Activated T-cell treated with anti-CD3 and anti-CD28 coated beads, Interleukin-2, amount 50 U/mL, for 72 hours (primary cell): ENCODE measurements around the gene SNAP23. TPM values are rescaled to one million over a fixed set of nuclear protein-coding genes. Genes with fewer than 3 reads are reported as not detected.

Experiments used
- ATAC-seq, 2 donors: fragments of 150-1000 bp; cut with Tn5 transposase; replicated peaks in 1 of 2; 2 replicates each; pipeline ENCODE4 v1.10.0; 2021; ENCODE audit warnings: moderate library complexity in 2 of 2, mild to moderate bottlenecking in 1 of 2
- DNase-seq, 2 donors: peaks; one replicate each; pipeline ENCODE4 v3.0.0; 2021 to 2022; ENCODE audit warnings: mixed read lengths in 1 of 2
- H3K27ac Mint-ChIP-seq: one replicate; pipeline ENCODE4 v1.8.0; 2022; ENCODE audit warnings: mild to moderate bottlenecking, moderate library complexity, mixed read lengths
- H3K27me3 Mint-ChIP-seq: one replicate; pipeline ENCODE4 v1.8.0; 2022; ENCODE audit warnings: low read depth, mixed read lengths
- H3K36me3 Mint-ChIP-seq, 2 donors: one replicate each; pipeline ENCODE4 v1.8.0; 2022; ENCODE audit warnings: mixed read lengths in 2 of 2, mild to moderate bottlenecking in 1 of 2; ENCODE audit not compliant: insufficient read depth in 2 of 2
- H3K4me1 Mint-ChIP-seq: one replicate; pipeline ENCODE4 v1.8.0; 2022; ENCODE audit warnings: low read depth, mixed read lengths
- H3K4me3 Mint-ChIP-seq, 2 donors: one replicate each; pipeline ENCODE4 v1.8.0; 2022; ENCODE audit warnings: mild to moderate bottlenecking in 2 of 2, mixed read lengths in 2 of 2, moderate library complexity in 2 of 2
- H3K9me3 Mint-ChIP-seq, 2 donors: one replicate each; pipeline ENCODE4 v1.8.0; 2022; ENCODE audit warnings: mixed read lengths in 2 of 2
- total RNA-seq, 2 donors: library from RNA; stranded (reverse); gene quantifications; one replicate each; pipeline ENCODE4 v1.2.3, GENCODE V29; 2022

The SNAP23 gene
- 10 to 100 TPM; 72.0 to 79.7 TPM for total RNA-seq

- no peaks in the 10 kb centered on the region for H3K27me3 Mint-ChIP-seq
- peaks cover 0 to 5% of the 10 kb centered on the region in 2 donors for H3K36me3 Mint-ChIP-seq
- H3K4me3 Mint-ChIP-seq = peak within 1 kb of the TSS; percentile 86 to 95
- H3K9me3 Mint-ChIP-seq = no peaks in the 10 kb centered on the region
- ATAC-seq = peak; percentile 96 to 97
- peaks cover 62% of the 10 kb centered on the region for H3K4me1 Mint-ChIP-seq
- DNase-seq = peak; percentile 90
- peak within 1 kb of the TSS; percentile 86 for H3K27ac Mint-ChIP-seq
Measured at GRCh38 chr15:42495361-42496212, at the start of gene SNAP23. Gene SNAP23, plus strand, starts transcription at chr15:42495634. Its CDS starts 16,213 bp downstream, at chr15:42511847.

DNA sequence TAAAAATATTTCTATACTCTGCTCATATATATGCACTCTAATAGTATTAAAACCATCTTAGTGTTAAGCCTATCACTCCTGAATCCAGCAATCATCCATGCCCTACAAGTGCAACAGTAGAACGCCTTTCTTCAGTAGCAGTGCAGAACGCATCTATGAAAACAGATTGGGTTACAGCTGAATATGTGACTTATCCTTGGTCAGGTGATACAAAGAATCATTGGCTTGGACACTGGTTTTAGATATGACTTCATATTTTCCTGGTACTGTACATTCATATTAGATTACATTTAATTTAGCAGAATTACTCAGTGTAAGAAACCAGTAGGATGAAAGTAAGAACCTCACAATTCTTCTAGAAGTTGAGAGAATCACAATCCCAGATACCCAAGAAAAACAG, 47.8 kb upstream of the SNAP23 start:
- ATAC-seq = no peak
- DNase-seq = no peak
- Mint-ChIP-seq H3K4me3 (no peak overlapping the region), H3K36me3 (peaks cover 8 to 16% of the 10 kb centered on the region in 2 donors), H3K27ac (no peak overlapping the region), H3K4me1 (peaks cover 6% of the 10 kb centered on the region), H3K9me3 (no peaks in the 10 kb centered on the region), H3K27me3 (no peaks in the 10 kb centered on the region)

GRCh38 chr15:42448281-42448680, 47.2 kb upstream of the SNAP23 start:
- ATAC-seq = no peak
- H3K36me3 Mint-ChIP-seq = peaks cover 8 to 16% of the 10 kb centered on the region in 2 donors

DNA sequence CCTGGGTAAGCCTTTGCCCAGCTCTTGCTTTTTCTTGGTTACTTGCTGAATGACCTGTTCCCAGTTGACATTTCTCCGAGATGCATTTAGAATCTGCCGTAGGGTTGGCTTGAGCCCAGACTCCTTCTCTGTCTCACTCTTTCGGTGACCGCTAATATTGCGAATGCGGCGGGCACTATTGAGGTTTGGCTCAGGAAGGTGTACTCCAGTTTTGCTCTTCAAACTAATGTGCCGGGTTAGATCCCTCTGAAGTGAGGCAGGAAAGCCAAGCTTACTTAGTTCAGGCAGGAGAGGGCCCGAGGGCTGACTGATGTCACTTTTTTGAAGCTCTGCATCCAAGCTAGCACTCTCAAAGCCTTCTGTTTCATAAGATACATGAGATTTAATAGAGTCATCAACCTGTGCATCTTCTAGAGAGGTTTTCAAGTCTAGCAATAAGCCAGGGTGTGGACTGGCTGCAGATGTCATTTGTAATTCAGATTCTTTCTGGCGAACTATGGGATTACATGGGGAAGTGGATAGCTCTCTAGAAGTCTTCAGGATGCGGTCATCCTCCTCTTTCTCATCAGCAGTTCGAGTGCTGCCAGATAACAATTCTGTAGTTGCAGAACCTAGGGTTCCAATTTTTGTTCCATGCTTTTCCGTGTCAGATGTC, 45.5 kb upstream of the SNAP23 start:
- peaks cover 8 to 17% of the 10 kb centered on the region in 2 donors for H3K36me3 Mint-ChIP-seq
- no peak overlapping the region for H3K27ac Mint-ChIP-seq
- DNase-seq = no peak
- no peaks in the 10 kb centered on the region for H3K9me3 Mint-ChIP-seq
- H3K27me3 Mint-ChIP-seq = no peaks in the 10 kb centered on the region
- H3K4me1 Mint-ChIP-seq = peaks cover 6% of the 10 kb centered on the region
- no peak for ATAC-seq
- no peak overlapping the region for H3K4me3 Mint-ChIP-seq

More at GRCh38 chr15:42448281-42448680, 47.2 kb upstream of the SNAP23 start:
- H3K27me3 Mint-ChIP-seq = no peaks in the 10 kb centered on the region
- H3K9me3 Mint-ChIP-seq = no peaks in the 10 kb centered on the region
- no peak overlapping the region for H3K27ac Mint-ChIP-seq
- no peak for DNase-seq
- H3K4me1 Mint-ChIP-seq = peaks cover 6% of the 10 kb centered on the region
- H3K4me3 Mint-ChIP-seq = no peak overlapping the region

DNA sequence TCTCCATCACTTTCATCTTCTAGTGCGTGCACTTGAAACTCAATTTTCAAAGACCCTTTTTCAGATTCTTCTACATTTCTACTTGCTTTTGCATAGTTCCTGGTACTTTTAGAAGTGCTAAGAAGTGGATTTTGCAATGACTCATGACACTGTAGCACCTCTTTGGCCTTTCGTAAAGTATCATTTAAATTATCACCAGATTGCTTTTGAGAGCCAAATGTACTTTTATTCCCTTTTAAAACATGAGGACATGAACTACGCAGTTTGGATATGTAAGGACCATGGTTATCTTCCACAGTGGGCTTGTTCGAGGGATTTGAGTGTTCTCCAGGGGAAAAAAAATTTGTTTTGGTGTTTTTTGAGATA, 45.0 kb upstream of the SNAP23 start:
- DNase-seq = no peak
- ATAC-seq = no peak
- no peaks in the 10 kb centered on the region for H3K9me3 Mint-ChIP-seq
- H3K27ac Mint-ChIP-seq = peak overlapping the region; percentile 24
- no peak overlapping the region for H3K4me3 Mint-ChIP-seq
- no peaks in the 10 kb centered on the region for H3K27me3 Mint-ChIP-seq
- H3K4me1 Mint-ChIP-seq = peaks cover 6% of the 10 kb centered on the region
- peaks cover 8 to 14% of the 10 kb centered on the region in 2 donors for H3K36me3 Mint-ChIP-seq

- no peak overlapping the region for H3K27ac Mint-ChIP-seq
- no peak overlapping the region for H3K4me3 Mint-ChIP-seq
- H3K36me3 Mint-ChIP-seq = peaks cover 8 to 17% of the 10 kb centered on the region in 2 donors
- no peaks in the 10 kb centered on the region for H3K9me3 Mint-ChIP-seq
- no peak for ATAC-seq
- no peak for DNase-seq
- H3K4me1 Mint-ChIP-seq = peaks cover 13% of the 10 kb centered on the region
- no peaks in the 10 kb centered on the region for H3K27me3 Mint-ChIP-seq
Measured at GRCh38 chr15:42453826-42454225, 41.6 kb upstream of the SNAP23 start.

DNA sequence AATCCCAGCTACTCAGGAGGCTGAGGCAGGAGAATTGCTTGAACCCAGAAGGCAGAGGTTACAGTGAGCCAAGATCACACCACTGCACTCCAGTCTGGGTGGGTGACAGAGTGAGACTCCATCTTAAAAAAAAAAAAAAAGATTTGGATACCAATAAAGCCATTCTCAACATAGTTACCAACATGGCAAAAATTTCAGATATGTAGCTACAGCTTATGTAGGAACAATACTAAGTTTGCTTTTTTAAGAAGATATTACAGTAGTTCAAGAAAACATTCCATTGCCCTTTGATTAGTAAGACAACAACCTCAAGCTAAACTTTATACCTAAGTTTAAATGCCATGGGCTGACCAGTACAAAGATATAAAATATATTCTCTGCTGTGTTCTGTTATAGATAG, 38.9 kb upstream of the SNAP23 start:
- Mint-ChIP-seq H3K9me3 (no peaks in the 10 kb centered on the region), H3K4me1 (peaks cover 17% of the 10 kb centered on the region), H3K4me3 (no peak overlapping the region), H3K27ac (no peak overlapping the region), H3K27me3 (no peaks in the 10 kb centered on the region), H3K36me3 (peaks cover 3 to 7% of the 10 kb centered on the region in 2 donors)
- ATAC-seq (no peak), DNase-seq (no peak)

- no peaks in the 10 kb centered on the region for H3K27me3 Mint-ChIP-seq
Measured at GRCh38 chr15:42456971-42457370, 38.5 kb upstream of the SNAP23 start.

DNA sequence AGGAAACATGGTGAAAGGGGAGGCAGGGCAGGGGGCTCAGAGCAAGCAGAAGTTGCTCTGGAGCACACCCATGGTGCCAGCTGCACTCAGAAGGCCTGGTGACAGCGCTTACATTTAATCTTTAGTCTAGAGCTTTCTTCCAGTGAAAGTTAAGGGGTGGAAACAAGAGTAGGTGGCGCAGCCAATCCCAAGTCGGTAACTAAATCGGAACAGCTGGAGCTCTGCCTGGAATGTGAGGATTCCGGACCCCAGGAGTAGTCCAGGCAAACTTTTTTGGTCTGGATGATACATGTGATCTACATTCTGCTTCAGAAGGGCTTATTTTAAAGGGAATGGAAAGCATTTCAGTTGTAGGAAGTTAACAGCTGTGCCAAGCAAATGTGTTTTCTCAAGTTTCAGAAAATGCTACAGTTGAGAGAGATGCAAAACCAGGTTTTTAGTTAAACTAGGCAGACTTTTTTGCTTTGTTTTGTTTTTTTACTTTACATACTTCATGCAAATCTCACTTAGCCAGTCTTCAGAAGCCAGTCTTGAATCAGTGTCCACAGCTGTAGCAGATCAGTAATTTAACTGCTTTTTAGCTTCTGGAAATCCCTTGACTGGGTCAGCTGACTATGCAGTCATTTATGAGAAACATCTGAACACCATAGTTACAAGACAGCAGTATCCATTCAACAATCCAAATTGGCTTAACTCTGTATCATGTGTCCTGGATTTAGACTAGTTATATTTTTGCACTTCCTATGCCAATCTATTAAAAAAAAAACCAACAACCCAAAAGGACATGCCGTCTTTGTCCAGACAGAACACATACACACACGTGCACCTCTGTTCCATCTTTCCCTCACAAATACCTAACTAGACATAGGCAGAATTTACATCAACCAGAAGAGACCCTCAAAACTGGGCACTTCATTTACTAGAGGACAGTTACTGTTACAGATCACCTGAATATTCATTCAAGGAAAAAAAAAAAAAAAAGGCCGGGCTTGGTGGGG, 37.7 kb upstream of the SNAP23 start:
- DNase-seq (no peak), ATAC-seq (no peak)
- Mint-ChIP-seq H3K4me1 (peaks cover 17% of the 10 kb centered on the region), H3K27me3 (no peaks in the 10 kb centered on the region), H3K4me3 (no peak overlapping the region), H3K27ac (peak overlapping the region; percentile 61), H3K9me3 (no peaks in the 10 kb centered on the region), H3K36me3 (peaks cover 0 to 4% of the 10 kb centered on the region in 2 donors)

More at GRCh38 chr15:42456971-42457370, 38.5 kb upstream of the SNAP23 start:
- H3K9me3 Mint-ChIP-seq = no peaks in the 10 kb centered on the region
- H3K4me1 Mint-ChIP-seq = peaks cover 17% of the 10 kb centered on the region
- no peak for ATAC-seq
- no peak for DNase-seq
- peak overlapping the region; percentile 6 for H3K27ac Mint-ChIP-seq
- peaks cover 0 to 4% of the 10 kb centered on the region in 2 donors for H3K36me3 Mint-ChIP-seq
- H3K4me3 Mint-ChIP-seq = no peak overlapping the region

DNA sequence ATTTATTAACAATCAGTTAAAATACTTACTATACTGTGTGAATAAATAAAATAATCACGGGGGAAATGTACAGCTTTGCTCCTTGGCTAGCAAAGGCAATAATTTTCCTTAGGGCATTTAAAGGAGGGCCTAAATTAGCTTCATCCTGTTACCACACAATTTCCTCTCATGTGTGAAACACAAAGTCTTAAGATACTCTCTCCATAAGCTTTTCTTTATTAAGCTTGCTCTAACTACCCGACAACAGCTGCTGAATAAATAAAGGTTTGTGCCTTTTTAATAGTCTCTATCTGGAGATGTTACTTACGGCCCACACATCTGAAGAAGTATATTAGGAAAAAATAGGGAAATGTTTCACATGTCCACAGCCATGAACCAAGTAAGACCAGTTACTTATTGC, 34.2 kb upstream of the SNAP23 start:
- no peak overlapping the region for H3K4me3 Mint-ChIP-seq
- no peaks in the 10 kb centered on the region for H3K27me3 Mint-ChIP-seq
- H3K4me1 Mint-ChIP-seq = peaks cover 17% of the 10 kb centered on the region
- no peak for DNase-seq
- H3K27ac Mint-ChIP-seq = no peak overlapping the region
- H3K36me3 Mint-ChIP-seq = peaks cover 0 to 4% of the 10 kb centered on the region in 2 donors
- H3K9me3 Mint-ChIP-seq = no peaks in the 10 kb centered on the region
- no peak for ATAC-seq

GRCh38 chr15:42465520-42466259, 29.7 kb upstream of the SNAP23 start:
- Mint-ChIP-seq H3K9me3 (no peaks in the 10 kb centered on the region), H3K4me3 (no peak overlapping the region), H3K36me3 (peaks cover 0 to 4% of the 10 kb centered on the region in 2 donors), H3K4me1 (no peaks in the 10 kb centered on the region), H3K27me3 (no peaks in the 10 kb centered on the region), H3K27ac (no peak overlapping the region)
- ATAC-seq (no peak), DNase-seq (no peak)

DNA sequence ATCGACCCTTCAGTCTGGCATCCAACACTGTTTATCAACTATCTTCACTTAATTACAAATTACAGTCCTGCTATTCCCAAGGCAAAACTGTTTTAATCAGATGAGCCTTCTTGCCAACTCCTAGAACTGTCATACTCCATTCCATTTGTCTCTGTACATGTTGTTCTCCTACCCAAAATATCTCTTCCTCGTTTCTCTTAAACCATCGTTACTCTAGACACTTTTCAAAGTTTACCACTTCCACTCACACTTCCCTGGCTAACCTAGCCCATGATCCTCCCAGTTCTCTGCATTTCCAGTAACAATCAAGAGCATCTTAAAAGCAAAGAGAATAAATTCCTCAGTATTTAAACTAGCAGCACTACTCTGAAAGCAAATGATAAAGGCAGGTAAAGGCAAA, 24.4 kb upstream of the SNAP23 start:
- no peaks in the 10 kb centered on the region for H3K27me3 Mint-ChIP-seq
- peaks cover 2 to 3% of the 10 kb centered on the region in 2 donors for H3K36me3 Mint-ChIP-seq
- H3K4me1 Mint-ChIP-seq = peaks cover 4% of the 10 kb centered on the region
- H3K4me3 Mint-ChIP-seq = no peak overlapping the region
- DNase-seq (no peak), ATAC-seq (no peak)
- no peak overlapping the region for H3K27ac Mint-ChIP-seq
- H3K9me3 Mint-ChIP-seq = no peaks in the 10 kb centered on the region
